ENCODE data around the gene LTO1. TPM values are rescaled to one million over a fixed set of nuclear protein-coding genes. Genes with fewer than 3 reads are reported as not detected.

Gene LTO1
- total RNA-seq, 4 donors from 2014 or later: 23.5 to 40.0 (median 26.9) TPM

DNA sequence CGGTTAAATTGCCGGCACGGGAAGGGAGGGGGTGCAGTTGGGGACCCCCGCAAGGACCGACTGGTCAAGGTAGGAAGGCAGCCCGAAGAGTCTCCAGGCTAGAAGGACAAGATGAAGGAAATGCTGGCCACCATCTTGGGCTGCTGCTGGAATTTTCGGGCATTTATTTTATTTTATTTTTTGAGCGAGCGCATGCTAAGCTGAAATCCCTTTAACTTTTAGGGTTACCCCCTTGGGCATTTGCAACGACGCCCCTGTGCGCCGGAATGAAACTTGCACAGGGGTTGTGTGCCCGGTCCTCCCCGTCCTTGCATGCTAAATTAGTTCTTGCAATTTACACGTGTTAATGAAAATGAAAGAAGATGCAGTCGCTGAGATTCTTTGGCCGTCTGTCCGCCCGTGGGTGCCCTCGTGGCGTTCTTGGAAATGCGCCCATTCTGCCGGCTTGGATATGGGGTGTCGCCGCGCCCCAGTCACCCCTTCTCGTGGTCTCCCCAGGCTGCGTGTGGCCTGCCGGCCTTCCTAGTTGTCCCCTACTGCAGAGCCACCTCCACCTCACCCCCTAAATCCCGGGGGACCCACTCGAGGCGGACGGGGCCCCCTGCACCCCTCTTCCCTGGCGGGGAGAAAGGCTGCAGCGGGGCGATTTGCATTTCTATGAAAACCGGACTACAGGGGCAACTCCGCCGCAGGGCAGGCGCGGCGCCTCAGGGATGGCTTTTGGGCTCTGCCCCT lies 34.7 kb downstream of the LTO1 start:
- no peaks in the 10 kb centered on the region for H3K27me3 ChIP-seq
- peak; percentile 47 to 49 for DNase-seq
- H3K36me3 ChIP-seq: peaks cover 0 to 9% of the 10 kb centered on the region in 2 donors
- peaks cover 52 to 54% of the 10 kb centered on the region in 2 donors for H3K4me1 ChIP-seq
- WGBS, 2 donors: 6% methylated on average over 25 to 30 of the region's 43 CpGs
- peak overlapping the region in 2 of 3 donors; percentile 93 to 97 for H3K27ac ChIP-seq
- H3K4me3 ChIP-seq (replicated peaks in 1 of 3): peak overlapping the region in 2 of 3 donors; percentile 85 to 96
- TF ChIP-seq POLR2A (IDR thresholded peaks at IDR 0.05): no peak
- TF ChIP-seq, protein P1, sequence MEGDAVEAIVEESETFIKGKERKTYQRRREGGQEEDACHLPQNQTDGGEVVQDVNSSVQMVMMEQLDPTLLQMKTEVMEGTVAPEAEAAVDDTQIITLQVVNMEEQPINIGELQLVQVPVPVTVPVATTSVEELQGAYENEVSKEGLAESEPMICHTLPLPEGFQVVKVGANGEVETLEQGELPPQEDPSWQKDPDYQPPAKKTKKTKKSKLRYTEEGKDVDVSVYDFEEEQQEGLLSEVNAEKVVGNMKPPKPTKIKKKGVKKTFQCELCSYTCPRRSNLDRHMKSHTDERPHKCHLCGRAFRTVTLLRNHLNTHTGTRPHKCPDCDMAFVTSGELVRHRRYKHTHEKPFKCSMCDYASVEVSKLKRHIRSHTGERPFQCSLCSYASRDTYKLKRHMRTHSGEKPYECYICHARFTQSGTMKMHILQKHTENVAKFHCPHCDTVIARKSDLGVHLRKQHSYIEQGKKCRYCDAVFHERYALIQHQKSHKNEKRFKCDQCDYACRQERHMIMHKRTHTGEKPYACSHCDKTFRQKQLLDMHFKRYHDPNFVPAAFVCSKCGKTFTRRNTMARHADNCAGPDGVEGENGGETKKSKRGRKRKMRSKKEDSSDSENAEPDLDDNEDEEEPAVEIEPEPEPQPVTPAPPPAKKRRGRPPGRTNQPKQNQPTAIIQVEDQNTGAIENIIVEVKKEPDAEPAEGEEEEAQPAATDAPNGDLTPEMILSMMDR (IDR thresholded peaks at IDR 0.05): no peak
- no peaks in the 10 kb centered on the region for H3K9me3 ChIP-seq
- intact Hi-C loops (cut with DNase I): loop anchor here (2.0 kb wide), 1 partner anchor 348 kb away; no protein-coding TSS in a partner anchor

DNA sequence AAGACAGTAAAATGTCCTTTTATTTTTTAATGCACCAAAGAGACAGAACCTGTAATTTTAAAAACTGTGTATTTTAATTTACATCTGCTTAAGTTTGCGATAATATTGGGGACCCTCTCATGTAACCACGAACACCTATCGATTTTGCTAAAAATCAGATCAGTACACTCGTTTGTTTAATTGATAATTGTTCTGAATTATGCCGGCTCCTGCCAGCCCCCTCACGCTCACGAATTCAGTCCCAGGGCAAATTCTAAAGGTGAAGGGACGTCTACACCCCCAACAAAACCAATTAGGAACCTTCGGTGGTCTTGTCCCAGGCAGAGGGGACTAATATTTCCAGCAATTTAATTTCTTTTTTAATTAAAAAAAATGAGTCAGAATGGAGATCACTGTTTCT lies 35.3 kb downstream of the LTO1 start:
- Histone ChIP-seq H3K27me3 (no peaks in the 10 kb centered on the region), H3K27ac (peak overlapping the region in 1 of 3 donors; percentile 97), H3K9me3 (no peaks in the 10 kb centered on the region), H3K4me1 (peaks cover 51 to 52% of the 10 kb centered on the region in 2 donors), H3K4me3 (replicated peaks in 1 of 3) (peak overlapping the region in 1 of 3 donors; percentile 85), H3K36me3 (peaks cover 0 to 6% of the 10 kb centered on the region in 2 donors)
- 33 to 39% methylated on average over 9 of the region's 9 CpGs for WGBS, 2 donors
- intact Hi-C loops (cut with DNase I): loop anchor here (2.0 to 10.0 kb wide), 3 partner anchors 105 to 347 kb away; no protein-coding TSS in a partner anchor
- no peak for TF ChIP-seq POLR2A (IDR thresholded peaks at IDR 0.05)
- TF ChIP-seq, protein P1 (IDR thresholded peaks at IDR 0.05): no peak
- no peak for DNase-seq

DNA sequence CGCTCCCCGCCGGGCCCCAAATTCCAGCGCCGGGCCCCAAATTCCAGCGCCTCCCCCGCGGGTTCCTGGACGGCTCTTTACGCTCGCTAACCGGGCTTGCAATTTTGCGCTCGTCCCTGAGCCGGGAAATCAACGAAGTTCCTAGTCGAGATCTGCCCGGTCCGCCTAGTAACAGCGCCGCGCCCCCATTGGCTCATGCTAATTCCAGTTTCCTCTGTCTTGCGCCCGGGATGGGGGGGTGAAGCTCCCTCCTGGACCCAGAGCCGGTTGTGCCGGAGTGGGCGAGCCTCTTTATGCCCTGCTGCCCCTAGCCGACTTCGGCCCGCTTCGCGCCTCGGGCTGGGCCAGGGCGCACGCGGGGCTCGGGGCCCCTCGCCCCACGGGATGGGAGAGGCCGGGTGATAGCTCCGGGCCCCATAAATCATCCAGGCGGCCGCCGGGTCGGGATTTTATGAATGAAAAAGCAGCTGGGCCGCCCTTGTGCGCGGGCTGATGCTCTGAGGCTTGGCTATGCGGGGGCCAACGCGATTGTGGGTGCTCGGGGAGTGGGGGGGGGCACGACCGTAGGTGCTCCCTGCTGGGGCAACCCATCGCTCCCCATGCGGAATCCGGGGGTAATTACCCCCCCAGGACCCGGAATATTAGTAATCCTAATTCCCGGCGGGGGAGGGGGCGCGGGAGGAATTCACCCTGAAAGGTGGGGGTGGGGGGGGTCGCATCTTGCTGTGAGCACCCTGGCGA lies 36.0 kb downstream of the LTO1 start:
- peak; percentile 97 for DNase-seq
- intact Hi-C loops (cut with DNase I): loop anchor here (5.0 to 10.0 kb wide), 2 partner anchors 104 to 197 kb away; no protein-coding TSS in a partner anchor
- H3K4me1 ChIP-seq: peaks cover 43 to 45% of the 10 kb centered on the region in 2 donors
- peaks cover 0 to 4% of the 10 kb centered on the region in 2 donors for H3K36me3 ChIP-seq
- peak overlapping the region in 2 of 3 donors; percentile 10 to 30 for H3K4me3 ChIP-seq (replicated peaks in 1 of 3)
- no peaks in the 10 kb centered on the region for H3K9me3 ChIP-seq
- 0 to 1% methylated on average over 10 to 56 of the region's 64 CpGs for WGBS, 2 donors
- H3K27me3 ChIP-seq: no peaks in the 10 kb centered on the region
- TF ChIP-seq POLR2A (IDR thresholded peaks at IDR 0.05): peak in 1 of 2 donors; percentile 67
- TF ChIP-seq, protein P1 (IDR thresholded peaks at IDR 0.05): no peak
- H3K27ac ChIP-seq: peak overlapping the region in 2 of 3 donors; percentile 80 to 81

DNA sequence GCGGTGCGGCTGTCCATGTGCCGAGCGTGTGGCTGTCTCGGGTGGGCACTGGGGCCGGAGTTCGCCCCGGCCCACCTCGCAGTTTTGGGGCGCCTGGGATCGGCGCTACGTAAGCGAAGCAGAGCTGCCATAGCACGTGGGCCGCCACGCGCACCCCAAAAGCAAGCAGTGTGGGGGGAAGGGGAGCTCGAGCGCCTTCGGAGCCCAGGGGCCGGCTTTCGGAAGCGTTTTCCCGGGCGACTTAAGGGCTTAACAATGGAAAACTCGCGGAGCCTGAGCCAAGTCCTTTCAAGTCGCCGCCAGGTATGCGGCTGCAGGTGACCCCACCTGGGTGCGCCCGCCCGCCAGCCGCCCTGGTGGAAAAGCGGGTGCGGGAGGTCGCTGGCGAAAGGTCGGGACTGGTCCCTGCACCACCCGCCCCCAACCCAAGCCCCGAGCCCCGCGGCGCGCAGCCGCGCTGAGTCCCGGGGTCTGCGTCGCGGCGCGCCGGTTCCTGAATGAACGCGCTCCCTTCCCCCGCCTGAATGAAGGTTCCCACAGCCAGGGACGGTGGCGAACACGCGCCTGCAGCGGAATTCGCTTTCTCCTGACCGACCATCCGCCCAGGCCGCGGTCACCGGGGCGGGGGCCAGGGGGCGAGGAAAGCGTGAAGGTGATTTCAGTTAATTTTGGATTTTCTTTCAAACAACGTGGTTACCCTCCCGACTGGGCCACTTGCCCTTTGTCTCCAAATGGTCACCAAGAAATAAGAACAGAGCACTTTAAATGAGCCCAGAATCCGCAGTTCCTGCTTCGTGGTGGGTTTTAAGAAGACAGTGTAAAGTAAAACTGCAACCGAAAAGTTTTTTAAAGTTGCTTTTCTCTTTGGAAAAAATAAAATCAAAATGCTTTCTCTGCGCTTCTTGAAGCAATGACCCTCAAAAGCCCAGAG lies 36.9 kb downstream of the LTO1 start:
- Histone ChIP-seq H3K4me3 (replicated peaks in 1 of 3) (peak overlapping the region; percentile 6 to 30 (median 10)), H3K27me3 (no peaks in the 10 kb centered on the region), H3K27ac (peak overlapping the region; percentile 46 to 81 (median 80)), H3K9me3 (no peaks in the 10 kb centered on the region), H3K36me3 (no peaks in the 10 kb centered on the region), H3K4me1 (peaks cover 36 to 37% of the 10 kb centered on the region in 2 donors)
- peak; percentile 69 to 74 for DNase-seq
- WGBS, 2 donors: 1 to 2% methylated on average over 15 to 35 of the region's 78 CpGs
- intact Hi-C loops (cut with DNase I): loop anchor here (5.0 to 10.0 kb wide), 2 partner anchors 103 to 196 kb away; no protein-coding TSS in a partner anchor
- peak in 1 of 2 donors; percentile 30 for TF ChIP-seq POLR2A (IDR thresholded peaks at IDR 0.05)
- TF ChIP-seq, protein P1 (IDR thresholded peaks at IDR 0.05): no peak
